Gastroesophageal sphincter (tissue), 3 donors: Measurements from ENCODE around the gene UBAC2.

Experiments
- EP300 ChIP-seq: sonication (generic); formaldehyde crosslinking; IDR thresholded peaks from one replicate; pipeline ENCODE4 v1.6.1; 2017; ENCODE audit warnings: antibody characterized with exemption, mild to moderate bottlenecking
- POLR2A ChIP-seq, 2 donors: fragments of 450-650 bp; IDR thresholded peaks; one replicate each; pipeline ENCODE4 v1.6.1; 2017; ENCODE audit warnings: antibody characterized with exemption in 2 of 2, mild to moderate bottlenecking in 2 of 2, moderate library complexity in 1 of 2
- POLR2AphosphoS5 ChIP-seq: sonication (generic); formaldehyde crosslinking; IDR thresholded peaks from one replicate; pipeline ENCODE4 v1.6.1; 2017; ENCODE audit warnings: antibody characterized with exemption
- TF ChIP-seq, protein P1 (sequence below), 4 experiments: fragments of 200-600 bp in 2 of 4; fragments of 450-650 bp in 2 of 4; sonication (generic) in 1 of 4; IDR thresholded peaks; one replicate each; pipeline ENCODE4 v1.5.1; 2017 to 2019; ENCODE audit warnings: antibody characterized with exemption in 4 of 4, mild to moderate bottlenecking in 2 of 4, moderate library complexity in 2 of 4

DNA sequence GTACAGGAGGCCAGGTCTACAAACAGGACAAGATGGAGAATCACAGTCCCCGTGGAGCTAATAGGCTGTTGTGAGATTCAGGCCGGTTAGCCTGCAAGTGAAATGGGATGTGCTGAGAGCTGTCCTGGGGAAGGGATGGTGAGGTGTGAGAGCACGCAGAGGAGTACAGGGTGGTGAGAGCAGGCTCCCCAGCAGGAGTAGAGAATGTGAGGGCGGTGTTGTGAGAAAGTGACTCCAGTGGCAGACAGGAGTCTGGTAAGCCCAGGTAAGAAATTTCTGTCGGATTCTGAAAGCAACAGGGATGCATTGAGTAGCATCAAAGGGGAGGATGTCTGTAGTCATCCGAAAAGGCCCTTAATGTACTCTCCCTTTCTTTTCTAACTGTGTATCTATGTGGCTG lies 157.3 kb downstream of the UBAC2 start:
- TF ChIP-seq EP300, result no peak
- TF ChIP-seq, protein P1, sequence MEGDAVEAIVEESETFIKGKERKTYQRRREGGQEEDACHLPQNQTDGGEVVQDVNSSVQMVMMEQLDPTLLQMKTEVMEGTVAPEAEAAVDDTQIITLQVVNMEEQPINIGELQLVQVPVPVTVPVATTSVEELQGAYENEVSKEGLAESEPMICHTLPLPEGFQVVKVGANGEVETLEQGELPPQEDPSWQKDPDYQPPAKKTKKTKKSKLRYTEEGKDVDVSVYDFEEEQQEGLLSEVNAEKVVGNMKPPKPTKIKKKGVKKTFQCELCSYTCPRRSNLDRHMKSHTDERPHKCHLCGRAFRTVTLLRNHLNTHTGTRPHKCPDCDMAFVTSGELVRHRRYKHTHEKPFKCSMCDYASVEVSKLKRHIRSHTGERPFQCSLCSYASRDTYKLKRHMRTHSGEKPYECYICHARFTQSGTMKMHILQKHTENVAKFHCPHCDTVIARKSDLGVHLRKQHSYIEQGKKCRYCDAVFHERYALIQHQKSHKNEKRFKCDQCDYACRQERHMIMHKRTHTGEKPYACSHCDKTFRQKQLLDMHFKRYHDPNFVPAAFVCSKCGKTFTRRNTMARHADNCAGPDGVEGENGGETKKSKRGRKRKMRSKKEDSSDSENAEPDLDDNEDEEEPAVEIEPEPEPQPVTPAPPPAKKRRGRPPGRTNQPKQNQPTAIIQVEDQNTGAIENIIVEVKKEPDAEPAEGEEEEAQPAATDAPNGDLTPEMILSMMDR (IDR thresholded peaks at IDR 0.05), result no peak
- no peak for TF ChIP-seq POLR2A (IDR thresholded peaks at IDR 0.05)
- TF ChIP-seq POLR2AphosphoS5, result no peak
